MM.1S (cell line): ENCODE data around the gene RBMS3.

Experiments
- EZH2 ChIP-seq: fragments of 300-600 bp; sonication (generic); optimal IDR thresholded peaks from 2 replicates; pipeline ENCODE3; 2017; ENCODE audit warnings: low read depth, mild to moderate bottlenecking, antibody characterized with exemption, low read length, mixed read lengths
- EZH2phosphoT487 ChIP-seq: fragments of 300-600 bp; sonication (generic); IDR thresholded peaks from 2 replicates; pipeline ENCODE4 v1.6.1; 2018; ENCODE audit warnings: antibody characterized with exemption, low read length
- TF ChIP-seq, protein P1 (sequence below): fragments of 300-600 bp; sonication (generic); IDR thresholded peaks from 2 replicates; pipeline ENCODE4 v1.5.1; 2016; ENCODE audit warnings: antibody characterized with exemption, low read length, mixed read lengths

DNA sequence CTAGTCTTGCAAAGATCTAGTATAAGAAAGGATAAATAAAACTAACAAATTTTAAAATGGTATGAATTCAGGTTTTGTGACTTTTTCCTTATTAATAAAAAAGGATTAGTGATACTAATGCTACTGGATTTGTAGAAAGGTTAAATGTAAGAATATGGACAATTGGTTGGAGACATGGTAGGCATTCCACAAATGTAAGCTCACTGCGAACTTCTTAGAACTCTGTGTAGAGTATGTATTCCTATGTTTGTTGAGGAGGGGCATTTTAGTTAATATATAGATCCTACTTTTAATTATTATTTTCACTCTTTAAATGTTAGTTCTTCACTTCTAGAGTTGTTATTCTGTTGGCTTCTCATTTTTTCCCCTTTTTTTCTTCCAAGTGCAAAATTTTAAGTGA lies 414.3 kb downstream of the RBMS3 start:
- TF ChIP-seq, protein P1, sequence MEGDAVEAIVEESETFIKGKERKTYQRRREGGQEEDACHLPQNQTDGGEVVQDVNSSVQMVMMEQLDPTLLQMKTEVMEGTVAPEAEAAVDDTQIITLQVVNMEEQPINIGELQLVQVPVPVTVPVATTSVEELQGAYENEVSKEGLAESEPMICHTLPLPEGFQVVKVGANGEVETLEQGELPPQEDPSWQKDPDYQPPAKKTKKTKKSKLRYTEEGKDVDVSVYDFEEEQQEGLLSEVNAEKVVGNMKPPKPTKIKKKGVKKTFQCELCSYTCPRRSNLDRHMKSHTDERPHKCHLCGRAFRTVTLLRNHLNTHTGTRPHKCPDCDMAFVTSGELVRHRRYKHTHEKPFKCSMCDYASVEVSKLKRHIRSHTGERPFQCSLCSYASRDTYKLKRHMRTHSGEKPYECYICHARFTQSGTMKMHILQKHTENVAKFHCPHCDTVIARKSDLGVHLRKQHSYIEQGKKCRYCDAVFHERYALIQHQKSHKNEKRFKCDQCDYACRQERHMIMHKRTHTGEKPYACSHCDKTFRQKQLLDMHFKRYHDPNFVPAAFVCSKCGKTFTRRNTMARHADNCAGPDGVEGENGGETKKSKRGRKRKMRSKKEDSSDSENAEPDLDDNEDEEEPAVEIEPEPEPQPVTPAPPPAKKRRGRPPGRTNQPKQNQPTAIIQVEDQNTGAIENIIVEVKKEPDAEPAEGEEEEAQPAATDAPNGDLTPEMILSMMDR: no peak
- TF ChIP-seq EZH2phosphoT487 (no peak), EZH2 (no peak)
